HG03460 (cell line): ENCODE results near the gene CAB39L.
"Not testable (repeated sequence)": the region's sequence is repeated elsewhere in the genome, so short reads cannot be mapped to it uniquely, and the experiment has no call there.

Experiments
- ATAC-seq: cut with Tn5 transposase; IDR thresholded peaks from one replicate; pipeline ENCODE4 v1.9.1; 2021; ENCODE audit not compliant: unreplicated experiment

The CAB39L gene

DNA sequence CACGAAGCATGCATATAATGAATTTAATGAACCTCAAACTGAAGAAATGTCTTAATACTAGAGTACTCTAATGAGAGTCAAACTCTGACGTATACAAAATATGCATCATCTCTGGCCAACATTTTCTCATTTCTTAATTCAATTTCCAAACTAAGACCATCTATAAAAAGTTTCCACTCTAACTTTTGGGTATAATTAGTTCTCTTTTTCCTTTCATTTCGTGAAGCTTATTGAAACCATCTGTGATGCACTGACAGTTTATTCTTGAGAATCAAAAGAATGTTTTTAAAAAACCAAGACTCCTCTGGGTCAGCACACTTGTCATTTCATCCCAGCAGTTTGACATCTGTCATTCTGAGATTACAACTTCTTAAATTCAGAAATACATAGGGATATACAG lies 90.0 kb downstream of the CAB39L start:
- ATAC-seq, result no peak

- no peak for ATAC-seq
These were observed 92.0 kb downstream of the CAB39L start for GRCh38 chr13:49351871-49352270.

DNA sequence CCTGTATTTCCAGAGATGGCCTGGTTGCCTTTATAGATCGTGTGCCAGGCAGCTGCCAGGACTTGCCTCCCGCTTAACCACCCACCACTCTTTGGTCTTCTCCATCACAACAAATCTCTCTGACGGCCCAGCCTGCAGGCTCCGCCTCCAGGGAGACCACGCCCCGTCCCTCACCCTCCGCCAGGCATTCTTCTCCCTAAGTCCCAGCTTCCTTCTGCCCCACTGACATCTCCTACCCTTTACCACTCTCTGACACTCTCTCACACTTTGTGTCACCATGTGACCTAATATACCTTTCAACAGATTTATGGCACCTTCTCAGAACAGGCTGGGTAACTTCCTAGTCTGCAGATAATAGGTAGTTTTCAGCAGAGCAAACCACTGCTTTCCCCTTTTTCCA lies 95.1 kb downstream of the CAB39L start:
- ATAC-seq, result no peak

DNA sequence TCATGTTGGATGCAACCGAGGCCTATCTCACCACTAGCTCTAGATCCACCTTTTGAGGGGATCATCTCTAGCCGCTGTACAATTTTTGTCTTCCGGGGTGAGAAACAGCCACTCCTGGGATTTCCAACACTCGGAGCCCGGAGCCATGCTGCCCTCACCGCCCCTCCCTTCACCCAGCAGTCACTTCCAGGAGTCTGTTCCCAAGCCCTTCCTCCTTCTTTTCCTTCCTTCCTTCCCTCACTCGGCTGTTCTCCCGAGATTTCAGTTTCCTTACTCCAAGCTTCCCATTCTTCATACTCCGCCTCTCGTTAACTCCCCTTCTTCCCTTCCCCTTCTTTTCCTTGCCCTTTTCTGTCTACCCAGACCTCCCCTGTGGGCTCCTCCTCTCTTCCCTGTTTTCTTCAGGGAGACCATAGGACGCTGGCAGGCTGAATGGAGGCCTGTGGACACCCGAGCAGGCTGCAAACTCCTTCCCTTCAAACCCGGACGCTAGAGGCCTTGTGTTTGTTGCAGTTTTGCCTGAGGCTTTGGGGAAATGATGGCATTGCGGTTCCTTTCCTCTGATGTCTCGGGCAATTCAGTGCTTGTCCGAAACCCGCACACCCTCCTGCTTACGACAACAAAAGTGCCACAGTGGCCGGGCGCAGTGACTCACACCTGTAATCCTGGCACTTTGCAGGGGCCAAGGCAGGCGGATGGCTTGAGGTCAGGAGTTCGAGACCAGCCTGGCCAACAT lies 96.0 kb downstream of the CAB39L start:
- no peak for ATAC-seq

GRCh38 chr13:49346460-49346859 lies 97.4 kb downstream of the CAB39L start:
- no peak for ATAC-seq

- no peak for ATAC-seq
These were observed 100.1 kb downstream of the CAB39L start for GRCh38 chr13:49343731-49344130.

- no peak for ATAC-seq
These were observed 100.6 kb downstream of the CAB39L start for GRCh38 chr13:49343255-49343654.

- no peak for ATAC-seq
These were observed 101.4 kb downstream of the CAB39L start for GRCh38 chr13:49342454-49342853.

DNA sequence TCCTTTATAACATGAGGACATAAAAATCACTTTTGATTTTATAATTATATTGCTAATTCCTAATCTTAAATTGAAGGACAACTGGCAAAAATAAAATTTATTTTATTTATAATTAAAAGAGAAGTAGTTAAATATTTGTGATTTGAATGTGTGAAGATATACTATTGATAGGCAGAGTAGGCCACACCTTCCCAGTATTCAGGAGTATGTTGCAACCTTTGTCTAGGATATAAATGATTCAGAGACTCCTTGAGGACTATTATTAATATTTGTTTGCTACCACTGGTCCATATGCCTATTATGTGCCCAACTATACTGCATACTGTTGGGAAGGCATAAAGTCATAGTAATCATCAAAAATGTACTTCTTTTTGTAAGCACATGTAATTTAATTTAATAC lies 101.9 kb downstream of the CAB39L start:
- no peak for ATAC-seq

DNA sequence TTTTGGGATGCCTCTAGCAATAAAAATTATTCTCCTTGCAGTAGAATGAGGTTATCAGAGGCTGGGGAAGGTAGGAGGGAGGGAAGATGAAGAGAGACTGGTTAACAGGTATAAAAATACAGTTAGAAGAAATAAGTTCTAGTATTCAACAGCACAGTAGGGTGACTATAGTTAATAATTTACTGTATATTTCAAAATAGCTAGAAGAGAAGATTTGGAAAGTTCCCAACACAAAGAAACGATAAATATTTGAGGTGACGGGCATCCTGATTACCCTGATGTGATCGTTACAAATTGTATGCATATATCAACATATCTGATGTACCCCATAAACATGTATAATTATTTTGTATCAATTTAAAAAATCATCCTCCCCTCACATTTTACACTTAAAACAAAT lies 102.3 kb downstream of the CAB39L start:
- no peak for ATAC-seq

DNA sequence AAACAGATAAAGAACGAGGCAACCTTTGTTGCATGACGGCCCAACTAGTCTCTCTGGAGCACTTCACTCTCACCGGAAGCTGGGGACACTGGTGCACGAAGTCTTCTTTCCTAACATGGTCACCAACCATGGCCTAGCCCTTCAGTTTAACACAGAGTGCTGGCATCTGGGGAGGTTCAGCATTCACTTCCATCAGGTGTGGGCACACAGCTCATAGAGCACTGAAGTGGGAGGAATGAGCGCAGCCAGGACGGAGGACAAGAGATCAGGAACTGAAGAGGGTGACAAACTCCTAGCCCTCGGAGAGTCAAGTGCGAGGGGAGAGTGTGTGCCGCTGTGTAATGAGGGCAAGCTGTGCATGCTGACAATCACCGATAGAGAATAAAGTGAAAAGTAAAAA lies 103.7 kb downstream of the CAB39L start:
- no peak for ATAC-seq

GRCh38 chr13:49336655-49337054 lies 107.2 kb downstream of the CAB39L start:
- no peak for ATAC-seq

DNA sequence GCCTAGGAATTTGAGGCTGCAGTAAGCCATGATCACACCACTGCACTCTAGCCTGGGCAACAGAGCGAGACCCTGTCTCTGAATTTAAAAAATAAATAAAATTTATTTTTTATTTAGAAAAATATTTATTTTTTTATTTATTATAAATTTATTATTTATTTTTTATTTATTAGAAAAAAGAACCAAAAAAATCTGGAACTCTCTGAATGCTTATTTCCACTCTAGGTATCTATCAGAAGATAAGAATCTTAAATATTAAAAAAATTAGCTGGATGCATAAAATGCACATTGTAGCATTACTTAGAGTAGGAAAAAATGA lies 113.4 kb downstream of the CAB39L start:
- no peak for ATAC-seq

DNA sequence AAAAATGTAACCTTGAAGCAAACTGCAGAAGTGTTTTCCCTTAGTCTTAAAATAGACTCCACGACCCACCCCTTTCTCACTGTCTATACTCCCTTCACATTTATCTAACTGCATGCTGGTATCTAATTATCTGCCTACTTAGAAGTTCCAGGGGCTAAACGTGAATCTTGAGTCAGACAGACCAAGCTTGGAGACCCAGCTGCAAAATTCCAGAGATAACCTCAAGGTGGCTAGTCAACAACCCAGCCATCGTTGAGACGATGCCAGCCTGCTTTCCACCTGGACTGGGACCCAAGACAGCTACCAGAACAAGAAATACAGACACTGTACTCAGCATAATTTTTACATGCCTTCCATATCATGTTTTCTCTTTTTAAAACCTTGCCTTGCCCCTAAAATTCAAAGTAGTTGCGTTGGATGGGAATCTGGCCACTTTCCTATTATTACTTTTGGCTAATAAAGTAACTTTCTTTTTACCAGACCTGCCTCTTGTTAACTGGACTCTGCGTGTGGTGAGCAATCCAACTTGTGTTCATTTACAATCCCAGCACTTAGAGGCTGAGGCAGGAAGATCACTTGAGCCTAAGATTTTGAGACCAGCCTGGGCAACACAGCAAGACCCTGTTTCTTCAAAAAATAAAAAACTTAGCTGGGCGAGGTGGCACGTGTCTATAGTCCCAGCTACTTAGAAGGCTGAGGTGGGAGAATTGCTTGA lies 113.9 kb downstream of the CAB39L start:
- ATAC-seq, result no peak

DNA sequence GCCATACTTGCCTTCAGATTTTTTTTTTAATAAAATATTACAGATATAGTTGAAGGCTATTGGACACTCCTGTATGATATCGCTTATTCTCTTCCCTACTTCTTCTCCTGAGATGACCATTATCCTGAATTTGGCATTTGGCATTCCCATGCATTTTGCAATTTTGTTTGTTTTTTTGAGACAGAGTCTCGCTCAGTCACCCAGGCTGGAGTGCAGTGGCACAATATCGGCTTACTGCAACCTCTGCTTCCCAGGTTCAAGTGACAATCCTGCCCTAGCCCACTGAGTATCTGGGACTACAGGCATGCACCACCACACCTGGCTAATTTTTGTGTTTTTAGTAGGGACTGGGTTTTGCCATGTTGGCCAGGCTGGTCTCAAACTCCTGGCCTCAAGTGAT lies 116.7 kb downstream of the CAB39L start:
- not testable (repeated sequence) for ATAC-seq

DNA sequence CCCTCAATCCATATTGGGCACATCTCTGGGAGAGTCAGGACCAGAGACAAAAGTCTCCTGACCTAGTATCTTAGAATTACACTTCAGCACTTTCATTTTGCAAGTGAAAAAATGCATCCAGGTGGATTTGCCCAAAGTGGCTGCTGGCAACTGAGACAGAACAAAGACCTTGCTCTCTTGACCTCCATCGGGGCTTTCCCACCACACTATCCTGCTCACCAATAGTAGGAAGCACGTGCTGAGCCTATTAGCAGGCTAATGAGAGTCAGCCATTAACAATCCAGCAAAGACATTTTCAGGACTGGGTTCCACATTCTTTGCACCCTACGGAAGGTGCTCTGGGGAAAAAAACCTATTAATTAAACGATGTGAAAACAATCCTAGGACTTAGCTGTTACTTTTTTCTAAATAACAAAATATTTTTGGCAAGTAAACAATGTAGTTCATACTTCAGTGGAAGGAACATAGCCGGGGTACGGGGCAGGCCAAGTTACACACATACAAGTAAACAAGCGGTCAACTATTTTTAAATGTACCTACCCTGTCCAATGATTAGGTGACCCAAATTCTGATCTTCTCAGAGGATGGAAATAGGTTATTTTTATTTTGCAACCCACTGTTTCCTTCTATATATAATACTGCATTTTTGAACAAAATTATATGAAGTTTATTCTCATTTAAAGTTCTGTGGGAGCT lies 117.5 kb downstream of the CAB39L start:
- no peak for ATAC-seq

DNA sequence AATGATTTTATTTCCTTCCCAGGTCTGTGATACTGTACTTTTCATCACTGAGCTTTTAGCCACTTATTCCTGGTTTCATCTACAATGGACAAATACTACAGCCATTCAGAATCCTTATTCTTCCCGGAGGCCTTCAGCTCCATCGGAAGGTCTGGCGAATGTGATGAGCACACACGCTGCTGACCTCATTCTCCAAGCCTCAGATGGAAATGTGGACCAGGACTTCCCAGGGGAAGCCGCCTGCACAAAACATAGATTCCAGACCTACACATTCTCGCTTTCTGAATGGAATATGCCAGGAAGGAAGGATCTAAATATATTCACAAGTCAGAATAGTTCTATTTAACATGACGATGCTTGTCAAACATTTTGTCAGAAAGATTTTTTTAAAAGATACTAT lies 120.5 kb downstream of the CAB39L start:
- no peak for ATAC-seq

- ATAC-seq, result no peak
These were observed 121.2 kb downstream of the CAB39L start for GRCh38 chr13:49322702-49323101.

GRCh38 chr13:49320975-49321374 lies 122.9 kb downstream of the CAB39L start:
- ATAC-seq, result no peak

DNA sequence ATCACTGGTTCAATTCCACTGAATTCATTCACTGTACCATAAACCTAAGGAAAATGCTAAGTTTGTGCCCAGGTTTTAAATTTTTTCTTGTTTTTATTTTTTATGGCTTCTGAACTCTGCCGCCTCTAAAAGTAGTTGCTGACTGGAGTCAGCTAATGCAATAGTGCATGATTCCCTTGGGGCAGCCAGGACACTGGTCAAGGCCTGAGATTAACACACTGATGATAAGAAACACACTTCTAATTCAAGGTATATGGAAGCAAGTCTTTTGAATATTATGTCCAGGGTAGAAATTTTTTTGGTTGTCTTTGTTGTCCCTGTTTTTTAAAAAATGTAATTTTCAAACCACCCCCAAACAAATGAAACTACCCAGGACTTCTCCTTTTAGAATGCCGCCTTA lies 123.9 kb downstream of the CAB39L start:
- ATAC-seq, result no peak

- ATAC-seq, result no peak
These were observed 124.3 kb downstream of the CAB39L start for GRCh38 chr13:49319551-49319950.

GRCh38 chr13:49315756-49316482 lies 127.9 kb downstream of the CAB39L start:
- no peak for ATAC-seq
